ENCODE measurements around the gene RNASE12. TPM values are rescaled to one million over a fixed set of nuclear protein-coding genes. Genes with fewer than 3 reads are reported as not detected.
"Not testable (repeated sequence)": the region's sequence is repeated elsewhere in the genome, so short reads cannot be mapped to it uniquely, and the experiment has no call there.

Gene RNASE12
- total RNA-seq, 2 experiments from 2014 or later = not detected

GRCh38 chr14:20624495-20625070 is 33.4 kb upstream of the RNASE12 start:
- CTCF ChIA-PET = interaction anchor here (1.2 kb wide), 1 partner anchor 11 kb away, joined by 5 read pairs; no protein-coding TSS in a partner anchor
- Mint-ChIP-seq H3K4me3 (peak overlapping the region; percentile 75), H3K4me1 (ENCODE audit: low read depth) (peaks cover 55% of the 10 kb centered on the region), H3K36me3 (peaks cover 4% of the 10 kb centered on the region), H3K27ac (peak overlapping the region; percentile 81), H3K9me3 (no peaks in the 10 kb centered on the region), H3K27me3 (peaks cover 45% of the 10 kb centered on the region)
- peak; percentile 64 for DNase-seq
- POLR2A ChIA-PET = no interaction called here
- intact Hi-C loops (cut with micrococcal nuclease) = loop anchor here (1.0 to 2.0 kb wide), 3 partner anchors 9 to 38 kb away; no protein-coding TSS in a partner anchor

- peaks cover 55% of the 10 kb centered on the region for H3K4me1 Mint-ChIP-seq (ENCODE audit: low read depth)
- no peak overlapping the region for H3K27ac Mint-ChIP-seq
- DNase-seq = peak; percentile 59
- POLR2A ChIA-PET = interaction anchor here (0.8 kb wide), 1 partner anchor 10 kb away, joined by 4 read pairs; no protein-coding TSS in a partner anchor
- CTCF ChIA-PET = interaction anchor here (1.2 kb wide), 1 partner anchor 11 kb away, joined by 5 read pairs; no protein-coding TSS in a partner anchor
- no peaks in the 10 kb centered on the region for H3K9me3 Mint-ChIP-seq
- H3K4me3 Mint-ChIP-seq = no peak overlapping the region
- peaks cover 4% of the 10 kb centered on the region for H3K36me3 Mint-ChIP-seq
- peaks cover 45% of the 10 kb centered on the region for H3K27me3 Mint-ChIP-seq
- intact Hi-C loops (cut with micrococcal nuclease) = loop anchor here (1.0 to 2.0 kb wide), 3 partner anchors 10 to 39 kb away; no protein-coding TSS in a partner anchor
Observed at GRCh38 chr14:20623798-20624197, 32.6 kb upstream of the RNASE12 start.

GRCh38 chr14:20622816-20623291 is 31.7 kb upstream of the RNASE12 start:
- ChIA-PET POLR2A (interaction anchor here (0.8 to 1.9 kb wide), 3 partner anchors 9 to 60 kb away, joined by 3 to 9 read pairs (median 4); no protein-coding TSS in a partner anchor), CTCF (interaction anchor here (0.7 to 1.2 kb wide), 4 partner anchors 9 to 68 kb away, joined by 3 to 8 read pairs (median 4); no protein-coding TSS in a partner anchor)
- peaks cover 50% of the 10 kb centered on the region for H3K4me1 Mint-ChIP-seq (ENCODE audit: low read depth)
- peaks cover 36% of the 10 kb centered on the region for H3K27me3 Mint-ChIP-seq
- no peak overlapping the region for H3K27ac Mint-ChIP-seq
- no peaks in the 10 kb centered on the region for H3K9me3 Mint-ChIP-seq
- no peak overlapping the region for H3K4me3 Mint-ChIP-seq
- DNase-seq = no peak
- intact Hi-C loops (cut with micrococcal nuclease) = loop anchor here (1.0 kb wide), 1 partner anchor 13 kb away; no protein-coding TSS in a partner anchor
- peaks cover 4% of the 10 kb centered on the region for H3K36me3 Mint-ChIP-seq

- Mint-ChIP-seq H3K9me3 (no peaks in the 10 kb centered on the region), H3K36me3 (peaks cover 4% of the 10 kb centered on the region), H3K27me3 (peaks cover 24% of the 10 kb centered on the region), H3K4me1 (ENCODE audit: low read depth) (peaks cover 32% of the 10 kb centered on the region), H3K27ac (no peak overlapping the region), H3K4me3 (no peak overlapping the region)
- DNase-seq = no peak
- intact Hi-C loops (cut with micrococcal nuclease) = no loop called here
- POLR2A ChIA-PET = interaction anchor here (1.9 kb wide), 1 partner anchor 8 kb away, joined by 9 read pairs; no protein-coding TSS in a partner anchor
- CTCF ChIA-PET = interaction anchor here (0.5 kb wide), 1 partner anchor 30 kb away, joined by 3 read pairs; no protein-coding TSS in a partner anchor
Observed at GRCh38 chr14:20620798-20621478, 29.8 kb upstream of the RNASE12 start.

- H3K9me3 Mint-ChIP-seq; H3K4me3 Mint-ChIP-seq; H3K36me3 Mint-ChIP-seq; intact Hi-C loops (cut with micrococcal nuclease); DNase-seq; H3K27ac Mint-ChIP-seq; POLR2A ChIA-PET: not testable (repeated sequence)
- peaks cover 15% of the 10 kb centered on the region for H3K27me3 Mint-ChIP-seq
- CTCF ChIA-PET = interaction anchor here (0.8 kb wide), 1 partner anchor 9 kb away, joined by 3 read pairs; no protein-coding TSS in a partner anchor
- peaks cover 24% of the 10 kb centered on the region for H3K4me1 Mint-ChIP-seq (ENCODE audit: low read depth)
Observed at GRCh38 chr14:20619688-20620087, 28.5 kb upstream of the RNASE12 start.

- no peak overlapping the region for H3K4me3 Mint-ChIP-seq
- H3K27me3 Mint-ChIP-seq = peaks cover 11% of the 10 kb centered on the region
- H3K9me3 Mint-ChIP-seq = no peaks in the 10 kb centered on the region
- intact Hi-C loops (cut with micrococcal nuclease) = no loop called here
- H3K27ac Mint-ChIP-seq = no peak overlapping the region
- CTCF ChIA-PET = interaction anchor here (1.1 kb wide), 1 partner anchor 9 kb away, joined by 3 read pairs; no protein-coding TSS in a partner anchor
- POLR2A ChIA-PET = no interaction called here
- no peak for DNase-seq
- no peaks in the 10 kb centered on the region for H3K36me3 Mint-ChIP-seq
- H3K4me1 Mint-ChIP-seq (ENCODE audit: low read depth) = peaks cover 17% of the 10 kb centered on the region
Observed at GRCh38 chr14:20618271-20618749, 27.1 kb upstream of the RNASE12 start.

- POLR2A ChIA-PET = no interaction called here
- no peak overlapping the region for H3K4me3 Mint-ChIP-seq
- peaks cover 4% of the 10 kb centered on the region for H3K27me3 Mint-ChIP-seq
- H3K27ac Mint-ChIP-seq = no peak overlapping the region
- H3K9me3 Mint-ChIP-seq = no peaks in the 10 kb centered on the region
- no peak for DNase-seq
- CTCF ChIA-PET = interaction anchor here (1.1 kb wide), 1 partner anchor 8 kb away, joined by 3 read pairs; no protein-coding TSS in a partner anchor
- intact Hi-C loops (cut with micrococcal nuclease) = no loop called here
- H3K4me1 Mint-ChIP-seq (ENCODE audit: low read depth) = peaks cover 10% of the 10 kb centered on the region
- no peaks in the 10 kb centered on the region for H3K36me3 Mint-ChIP-seq
Observed at GRCh38 chr14:20617138-20618003, 26.2 kb upstream of the RNASE12 start.

- no peak overlapping the region for H3K27ac Mint-ChIP-seq
- no peak for DNase-seq
- H3K27me3 Mint-ChIP-seq = no peaks in the 10 kb centered on the region
- peaks cover 10% of the 10 kb centered on the region for H3K4me1 Mint-ChIP-seq (ENCODE audit: low read depth)
- ChIA-PET CTCF (interaction anchor here (0.6 kb wide), 1 partner anchor 93 kb away, joined by 3 read pairs; no protein-coding TSS in a partner anchor), POLR2A (no interaction called here)
- no peaks in the 10 kb centered on the region for H3K9me3 Mint-ChIP-seq
- H3K36me3 Mint-ChIP-seq = no peaks in the 10 kb centered on the region
- H3K4me3 Mint-ChIP-seq = no peak overlapping the region
- intact Hi-C loops (cut with micrococcal nuclease) = no loop called here
Observed at GRCh38 chr14:20615996-20616395, 24.8 kb upstream of the RNASE12 start.

- no peak overlapping the region for H3K4me3 Mint-ChIP-seq
- H3K4me1 Mint-ChIP-seq (ENCODE audit: low read depth) = peaks cover 10% of the 10 kb centered on the region
- H3K9me3 Mint-ChIP-seq = no peaks in the 10 kb centered on the region
- intact Hi-C loops (cut with micrococcal nuclease) = loop anchor here (5.0 kb wide), 3 partner anchors 122 to 258 kb away; partner anchors contain the start of gene RNASE6
- ChIA-PET CTCF (interaction anchor here (0.6 to 2.5 kb wide), 12 partner anchors 8 to 286 kb away, joined by 3 to 31 read pairs (median 6); partner anchors contain the start of gene RNASE4), POLR2A (interaction anchor here (0.8 to 2.0 kb wide), 6 partner anchors 8 to 271 kb away, joined by 3 to 16 read pairs (median 8); partner anchors contain the start of gene PARP2)
- H3K27ac Mint-ChIP-seq = no peak overlapping the region
- peak; percentile 35 for DNase-seq
- no peaks in the 10 kb centered on the region for H3K27me3 Mint-ChIP-seq
- H3K36me3 Mint-ChIP-seq = no peaks in the 10 kb centered on the region
Observed at GRCh38 chr14:20614038-20614840, 23.1 kb upstream of the RNASE12 start.

Data from activated CD4-positive, alpha-beta memory T cell treated with anti-CD3 and anti-CD28 coated beads for 36 hours (primary cell).